GM11168 (cell line): ENCODE results near the gene PIK3R2.
"Not testable (repeated sequence)": the region's sequence is repeated elsewhere in the genome, so short reads cannot be mapped to it uniquely, and the experiment has no call there.

ENCODE experiments used
- in situ Hi-C: fragments of 300-500 bp; cut with MboI; formaldehyde crosslinking; loops from one replicate; pipeline ENCODE4 v1.12.0; 2022; ENCODE audit warnings: low sequenced_read_pairs; ENCODE audit not compliant: unreplicated experiment

The PIK3R2 gene

GRCh38 chr19:18152817-18153555 lies at the start of gene PIK3R2:
Gene PIK3R2, plus strand, starts transcription at chr19:18153163. Its CDS starts 2,717 bp downstream, at chr19:18155880.
- in situ Hi-C loops: no loop called here

GRCh38 chr19:18104793-18105131 lies 48.2 kb upstream of the PIK3R2 start:
- in situ Hi-C loops: no loop called here

- in situ Hi-C loops: not testable (repeated sequence)
Measured at GRCh38 chr19:18105259-18105658, 47.7 kb upstream of the PIK3R2 start.

GRCh38 chr19:18107235-18107634 lies 45.7 kb upstream of the PIK3R2 start:
- in situ Hi-C loops: no loop called here

- in situ Hi-C loops: no loop called here
Measured at GRCh38 chr19:18108897-18109296, 44.1 kb upstream of the PIK3R2 start.

- in situ Hi-C loops: no loop called here
Measured at GRCh38 chr19:18109341-18109732, 43.6 kb upstream of the PIK3R2 start.

GRCh38 chr19:18109733-18110608 lies 43.0 kb upstream of the PIK3R2 start:
- in situ Hi-C loops: no loop called here

- in situ Hi-C loops: no loop called here
Measured at GRCh38 chr19:18110609-18111232, 42.2 kb upstream of the PIK3R2 start.

- in situ Hi-C loops: no loop called here
Measured at GRCh38 chr19:18112989-18113478, 39.9 kb upstream of the PIK3R2 start.

GRCh38 chr19:18113827-18114226 lies 39.1 kb upstream of the PIK3R2 start:
- in situ Hi-C loops: no loop called here

GRCh38 chr19:18114483-18114882 lies 38.5 kb upstream of the PIK3R2 start:
- in situ Hi-C loops: no loop called here

- in situ Hi-C loops: no loop called here
Measured at GRCh38 chr19:18117364-18117691, 35.6 kb upstream of the PIK3R2 start.

GRCh38 chr19:18117692-18118378 lies 35.1 kb upstream of the PIK3R2 start:
- in situ Hi-C loops: no loop called here

- in situ Hi-C loops: no loop called here
Measured at GRCh38 chr19:18118420-18119012, 34.4 kb upstream of the PIK3R2 start.

- in situ Hi-C loops: no loop called here
Measured at GRCh38 chr19:18119013-18119716, 33.8 kb upstream of the PIK3R2 start.

GRCh38 chr19:18119717-18120105 lies 33.3 kb upstream of the PIK3R2 start:
- in situ Hi-C loops: no loop called here

GRCh38 chr19:18120127-18120526 lies 32.8 kb upstream of the PIK3R2 start:
- in situ Hi-C loops: no loop called here

- in situ Hi-C loops: no loop called here
Measured at GRCh38 chr19:18121166-18121565, 31.8 kb upstream of the PIK3R2 start.

GRCh38 chr19:18122424-18122823 lies 30.5 kb upstream of the PIK3R2 start:
- in situ Hi-C loops: no loop called here
